Activated CD8-positive, alpha-beta memory T cell treated with anti-CD3 and anti-CD28 coated beads for 48 hours (primary cell): Measurements from ENCODE around the gene KANK2.

Source experiments
- DNase-seq, 3 experiments: peaks; one replicate each; pipeline ENCODE4 v3.0.0-alpha.2; 2020; ENCODE audit warnings: low read depth in 2 of 3, low spot score in 2 of 3

The KANK2 gene

GRCh38 chr19:11197291-11198174 is at the start of gene KANK2:
TSS of gene KANK2 (minus strand) at chr19:11197545. CDS start at chr19:11194511, 3,034 bp downstream.
- peak; percentile 56 to 67 (median 62) for DNase-seq

GRCh38 chr19:11246941-11247340 is 49.6 kb upstream of the KANK2 start:
- no peak for DNase-seq

- no peak for DNase-seq
Observed at GRCh38 chr19:11244846-11245589, 47.7 kb upstream of the KANK2 start.

- no peak for DNase-seq
Observed at GRCh38 chr19:11243798-11244169, 46.4 kb upstream of the KANK2 start.

DNA sequence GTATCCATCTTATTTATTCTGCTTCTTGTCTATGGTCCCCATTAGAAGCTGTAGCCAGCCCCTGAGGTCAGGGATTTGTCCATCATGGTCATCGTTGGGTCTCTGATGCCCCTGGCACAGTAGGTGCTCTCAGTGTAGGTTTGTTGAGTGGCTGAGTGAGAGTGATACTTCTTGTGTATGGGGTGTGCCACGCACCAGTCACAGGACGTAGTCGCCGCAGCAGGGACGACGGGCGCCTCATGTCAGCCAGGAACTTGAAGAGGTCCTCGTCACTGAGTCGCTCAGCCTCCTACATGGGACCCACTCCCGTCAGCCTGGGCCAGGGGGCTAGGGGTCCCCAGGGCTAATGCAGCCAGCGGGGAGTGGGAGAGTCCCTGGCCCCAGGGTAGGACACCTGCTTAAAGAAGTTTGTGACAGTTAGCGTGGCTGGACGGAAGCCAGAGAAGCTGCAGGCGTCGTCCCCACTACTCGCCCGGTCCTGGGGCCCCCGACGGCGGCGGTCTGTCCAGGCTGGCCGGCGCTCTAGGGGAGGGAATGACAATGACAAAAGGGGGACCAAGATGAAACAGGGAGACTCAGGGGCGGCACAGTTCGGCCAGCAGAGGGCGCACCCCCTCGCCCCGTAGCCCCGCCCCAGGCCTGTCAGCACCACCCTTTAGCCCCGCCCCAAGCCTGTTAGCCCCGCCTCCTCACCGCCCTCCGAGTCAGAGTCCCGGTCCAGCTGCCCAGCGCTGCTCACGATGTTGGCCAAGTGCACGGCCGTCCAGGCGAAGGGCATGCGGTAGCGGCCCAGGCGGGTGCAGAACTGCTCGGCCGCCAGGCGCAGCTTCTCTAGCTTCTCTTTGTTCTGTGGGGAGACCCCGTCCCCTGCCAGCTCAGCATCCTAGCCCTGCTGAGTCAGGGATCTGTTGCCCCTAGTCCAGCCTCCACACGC is 45.8 kb upstream of the KANK2 start:
- DNase-seq: peak; percentile 66 to 91 (median 90)

DNA sequence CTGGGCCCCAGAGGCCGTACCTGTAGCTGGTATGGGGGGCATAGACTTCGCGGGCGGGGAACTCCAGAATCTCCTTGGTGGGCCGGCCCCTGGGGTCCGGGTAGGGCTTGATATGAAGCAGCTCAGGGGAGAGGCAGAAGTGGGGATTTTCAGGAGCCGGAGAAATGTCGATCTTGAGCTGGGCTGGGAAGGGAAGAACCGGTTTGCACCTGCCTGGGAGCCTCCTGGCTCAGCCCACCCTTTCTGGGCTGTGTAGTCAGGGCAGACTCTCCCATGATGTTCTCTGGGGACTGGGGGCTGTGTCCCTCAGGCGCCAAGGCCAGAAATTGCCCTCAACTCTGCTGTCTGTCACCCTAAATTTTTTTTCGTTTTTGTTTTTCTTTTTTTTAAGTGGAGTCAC is 44.7 kb upstream of the KANK2 start:
- no peak for DNase-seq

- no peak for DNase-seq
Observed at GRCh38 chr19:11240008-11240444, 42.7 kb upstream of the KANK2 start.

GRCh38 chr19:11239377-11240000 is 42.1 kb upstream of the KANK2 start, which contains the start of gene ANGPTL8:
TSS of gene ANGPTL8 (plus strand) at chr19:11239619. CDS start at chr19:11239638, 19 bp downstream.
- DNase-seq: no peak

- no peak for DNase-seq
Observed at GRCh38 chr19:11238781-11239376, 41.5 kb upstream of the KANK2 start.

- DNase-seq: no peak
Observed at GRCh38 chr19:11238041-11238440, 40.7 kb upstream of the KANK2 start.

DNA sequence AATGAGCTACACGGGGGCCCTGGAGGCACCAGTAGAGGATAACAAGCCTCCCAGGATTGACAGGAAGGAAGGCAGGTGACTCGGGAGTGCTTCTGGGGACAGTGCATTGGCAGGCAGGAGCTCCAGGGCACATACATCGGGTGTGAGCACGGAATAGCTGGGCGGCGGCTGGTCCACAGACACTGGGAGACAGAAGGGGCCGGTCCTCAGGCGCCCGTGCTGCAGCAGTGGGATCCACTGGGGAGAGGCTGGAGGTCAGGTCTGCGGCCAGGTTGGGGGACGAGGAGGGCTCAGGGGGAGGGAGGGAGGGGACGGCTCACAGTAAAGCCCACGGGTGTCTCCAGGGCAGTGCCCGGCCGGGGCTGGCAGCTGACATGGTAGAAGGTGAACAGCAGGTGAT is 40.0 kb upstream of the KANK2 start:
- DNase-seq: no peak

DNA sequence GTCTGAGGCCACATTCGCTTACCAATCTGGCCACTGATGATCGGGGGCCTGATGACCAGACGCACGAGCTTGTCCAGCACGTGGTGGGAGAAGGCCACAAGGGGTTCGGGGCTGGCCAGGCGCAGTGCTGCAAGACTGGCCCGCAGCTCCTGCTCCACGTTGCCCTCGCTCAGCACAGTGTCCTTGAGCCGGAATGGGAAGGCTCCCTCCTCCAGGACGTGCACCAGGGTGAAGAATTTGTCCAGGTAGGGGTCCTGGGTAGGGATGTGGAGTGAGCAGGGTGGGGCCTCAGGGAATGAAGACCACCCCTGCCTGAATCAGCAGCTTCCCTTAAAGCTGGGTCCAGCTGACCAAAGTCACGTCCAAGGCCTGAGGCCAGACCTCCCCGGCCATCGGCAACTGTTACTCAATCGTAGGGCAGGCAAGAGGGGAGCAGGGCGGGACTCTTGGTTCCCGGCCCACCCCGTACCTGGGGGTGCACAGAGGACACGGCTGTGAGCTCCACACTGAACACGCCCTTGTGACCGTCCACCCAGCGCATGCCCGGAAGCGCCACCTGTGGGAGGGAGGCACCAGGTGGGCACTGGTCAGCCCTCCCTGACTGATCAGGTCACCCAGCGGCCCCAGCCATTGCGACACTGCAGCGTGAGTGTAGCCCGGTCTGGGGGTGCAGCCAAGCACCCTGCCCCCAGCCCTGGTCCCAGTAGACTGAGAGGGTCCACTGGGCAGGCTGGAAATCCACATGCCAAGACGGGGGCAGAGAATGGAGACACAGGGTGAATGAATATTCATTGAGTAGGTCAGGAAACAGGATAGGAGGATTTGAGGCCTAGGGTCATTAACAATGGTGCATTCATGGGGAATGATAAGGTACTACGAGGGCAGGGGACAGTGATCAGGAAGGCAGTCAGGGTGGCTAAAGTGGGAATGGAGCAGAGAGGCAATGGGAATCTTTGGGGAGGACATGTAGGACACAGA is 39.3 kb upstream of the KANK2 start:
- no peak for DNase-seq

DNA sequence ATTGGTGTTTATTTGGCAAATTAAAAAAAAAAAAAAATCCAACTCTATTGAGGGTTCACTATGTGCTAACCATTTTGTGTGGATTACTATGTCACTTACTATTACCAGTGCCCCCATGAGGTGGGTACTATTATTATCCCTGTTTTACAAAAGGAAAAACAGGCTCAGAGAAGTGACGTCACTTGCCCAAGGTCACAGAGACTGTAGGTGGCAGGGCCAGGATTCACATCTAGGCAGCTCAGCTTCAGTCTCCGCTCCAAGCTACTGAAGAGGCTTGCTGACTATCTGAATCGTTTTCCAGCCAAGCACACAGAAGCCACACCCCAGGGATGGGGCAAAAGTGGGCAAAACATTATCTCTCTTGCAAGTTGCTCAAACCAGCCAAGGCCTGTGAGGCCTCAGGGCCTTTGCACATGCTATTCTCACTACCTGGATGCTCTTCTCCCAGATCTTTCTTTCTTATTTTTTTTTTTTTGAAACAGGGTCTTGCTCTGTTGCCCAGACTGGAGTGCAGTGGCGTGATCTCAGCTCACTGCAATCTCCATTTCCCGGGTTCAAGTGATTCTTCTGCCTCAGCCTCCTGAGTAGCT is 37.2 kb upstream of the KANK2 start:
- no peak for DNase-seq

DNA sequence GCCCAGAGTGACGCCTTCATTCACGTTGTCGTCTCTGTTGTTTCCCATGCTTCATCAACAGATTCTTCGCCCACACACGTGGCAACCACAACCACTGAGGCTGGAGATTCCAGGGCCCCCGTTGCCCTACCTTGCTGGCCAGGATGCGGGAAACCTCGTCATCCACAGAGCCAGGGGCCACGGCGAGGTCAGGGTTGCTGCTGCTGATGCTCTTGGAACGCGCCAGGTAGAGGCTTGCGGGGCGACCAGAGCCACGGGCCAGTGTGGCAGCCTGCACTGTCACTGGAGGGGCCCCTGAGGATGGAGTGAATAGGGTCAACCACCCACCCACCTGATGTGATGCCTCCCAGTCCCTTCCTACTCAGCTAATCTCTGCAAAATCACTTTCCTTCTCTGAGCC is 35.7 kb upstream of the KANK2 start:
- DNase-seq: no peak

GRCh38 chr19:11232555-11232954 is 35.2 kb upstream of the KANK2 start:
- no peak for DNase-seq

DNA sequence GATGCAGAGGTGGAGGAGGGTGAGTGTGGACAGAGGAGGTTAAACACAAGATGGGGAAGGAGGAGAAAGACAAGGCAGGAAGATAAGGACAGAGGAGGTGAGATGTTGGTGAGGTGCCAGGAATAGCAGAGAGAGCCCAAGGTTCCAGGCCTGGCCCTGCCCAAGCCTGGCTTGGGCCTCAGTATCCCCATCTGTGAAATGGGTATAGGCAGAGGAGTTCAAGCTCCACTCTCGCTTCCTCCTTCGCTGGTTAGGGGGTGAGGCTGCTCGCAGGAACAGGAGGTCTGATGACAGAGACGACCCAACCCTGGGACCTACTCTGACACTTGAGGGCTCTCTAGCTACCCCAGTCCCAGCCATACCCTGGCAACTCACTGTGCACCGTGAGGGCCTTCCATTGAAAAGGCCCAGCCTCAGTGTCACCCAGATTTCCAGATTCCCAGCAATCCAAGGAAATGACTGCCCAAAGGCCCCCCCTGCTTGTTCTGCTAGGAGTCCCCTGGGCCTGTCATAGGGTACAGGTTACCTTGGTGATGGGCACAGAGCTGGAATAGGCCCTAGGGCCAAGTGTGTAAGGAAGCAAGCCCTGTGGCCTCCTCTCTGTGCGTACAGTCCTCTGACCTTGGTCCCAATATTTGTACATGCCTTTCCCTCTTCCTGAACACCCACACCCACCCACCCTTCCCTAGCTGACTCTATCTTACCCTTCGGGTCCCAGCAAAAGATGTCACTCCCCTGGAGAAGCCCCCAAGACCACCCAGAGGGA is 33.5 kb upstream of the KANK2 start:
- no peak for DNase-seq

- DNase-seq: no peak
Observed at GRCh38 chr19:11227195-11227886, 30.0 kb upstream of the KANK2 start.
